ENCODE data around the gene PARVA. TPM values are rescaled to one million over a fixed set of nuclear protein-coding genes. Genes with fewer than 3 reads are reported as not detected.

Gene PARVA
- total RNA-seq, 1 donor from 2014 or later, result 106 TPM

DNA sequence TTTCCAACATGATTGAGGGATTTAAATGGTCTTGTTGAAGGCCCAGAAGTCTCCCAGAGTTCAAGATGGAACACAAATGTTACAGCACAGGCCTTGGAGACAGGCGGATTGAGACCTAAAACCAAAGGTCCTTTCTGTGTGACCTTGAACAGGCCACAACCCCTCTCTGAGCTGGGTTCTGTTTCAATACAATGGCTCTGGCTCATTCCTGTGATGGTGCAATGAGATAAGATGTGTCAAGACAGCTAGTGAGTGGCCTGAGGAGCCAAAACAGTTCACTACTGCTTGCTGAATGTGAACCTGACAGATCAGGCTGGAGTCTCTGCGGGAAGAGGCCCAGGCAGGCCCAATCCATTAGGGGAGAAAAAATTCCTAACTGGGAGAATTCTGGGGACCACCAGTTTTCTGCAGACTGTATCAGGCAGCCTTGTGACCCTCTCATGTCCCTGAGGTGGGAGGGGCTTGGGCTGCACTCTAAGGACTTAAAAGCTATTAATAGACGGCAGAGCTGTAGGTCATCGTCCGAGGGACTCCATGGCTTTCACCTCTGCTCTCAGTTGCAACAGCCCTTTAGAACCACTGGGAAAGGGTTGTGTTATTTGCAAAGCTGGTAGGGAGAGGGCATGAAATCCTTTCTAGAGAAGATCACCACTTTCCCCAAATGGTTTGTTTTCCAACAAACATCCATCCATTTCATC is 170.7 kb downstream of the PARVA start:
- Histone ChIP-seq H3K79me2 (ENCODE audit: insufficient read depth, low read length) (no peaks in the 10 kb centered on the region), H3K36me3 (ENCODE audit: insufficient read depth, low read length) (no peaks in the 10 kb centered on the region), H3K27me3 (ENCODE audit: insufficient read depth, low read length) (no peaks in the 10 kb centered on the region), H3K4me1 (ENCODE audit: insufficient read depth, low read length) (peaks cover 5% of the 10 kb centered on the region), H3K9ac (ENCODE audit: low read length) (no peak overlapping the region), H3K9me3 (ENCODE audit: insufficient read depth, low read depth, low read length) (no peaks in the 10 kb centered on the region), H3K27ac (ENCODE audit: low read depth, low read length) (no peak overlapping the region), H4K20me1 (ENCODE audit: insufficient read depth, low read length) (no peaks in the 10 kb centered on the region), H3K4me2 (ENCODE audit: low read length) (no peak overlapping the region), H2AFZ (ENCODE audit: low read depth, low read length) (no peak overlapping the region), H3K4me3 (ENCODE audit: insufficient read depth, low read depth, low read length) (no peak overlapping the region)
- FAIRE-seq (no peak), DNase-seq (ENCODE audit: low read depth) (no peak)
- H3K9me3 Mint-ChIP-seq (ENCODE audit: unreplicated experiment), result peaks cover 5% of the 10 kb centered on the region
- no peak overlapping the region for H3K27ac Mint-ChIP-seq (ENCODE audit: unreplicated experiment)
- H3K36me3 Mint-ChIP-seq (ENCODE audit: low read depth, unreplicated experiment), result peaks cover 10% of the 10 kb centered on the region
- H3K4me1 Mint-ChIP-seq (ENCODE audit: low read depth, unreplicated experiment), result peaks cover 17% of the 10 kb centered on the region
- TF ChIP-seq CTCF (IDR thresholded peaks at IDR 0.05; ENCODE audit: insufficient read depth, low read depth, low read length), result no peak
- no peak for TF ChIP-seq EZH2 (IDR thresholded peaks at IDR 0.05; ENCODE audit: insufficient read depth, low read length)
- no peak overlapping the region for H3K4me3 Mint-ChIP-seq (ENCODE audit: unreplicated experiment)
- peaks cover 6% of the 10 kb centered on the region for H3K27me3 Mint-ChIP-seq (ENCODE audit: low read depth, unreplicated experiment)

DNA sequence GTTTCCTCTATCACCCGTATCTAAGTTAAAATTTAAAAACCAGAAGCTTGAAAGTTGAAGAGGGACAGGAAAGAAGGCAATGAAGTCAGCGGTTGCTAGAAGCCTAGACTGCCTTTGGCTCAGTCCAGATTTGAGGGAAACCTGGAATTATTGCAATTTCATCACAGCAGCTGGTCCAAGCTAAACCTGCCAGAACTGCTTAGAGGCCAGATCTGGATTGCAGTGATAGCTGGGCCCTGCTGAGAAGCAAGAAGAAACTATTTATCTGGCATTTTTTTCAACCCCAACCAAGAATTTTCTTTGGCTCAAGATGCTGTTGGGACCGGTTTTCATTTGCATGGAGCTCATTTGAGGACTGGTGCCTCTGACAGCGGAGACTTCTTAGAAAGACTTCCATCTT is 175.3 kb downstream of the PARVA start:
- Histone ChIP-seq H3K36me3 (ENCODE audit: insufficient read depth, low read length) (no peaks in the 10 kb centered on the region), H3K4me3 (ENCODE audit: insufficient read depth, low read depth, low read length) (no peak overlapping the region), H3K9ac (ENCODE audit: low read length) (no peak overlapping the region), H3K79me2 (ENCODE audit: insufficient read depth, low read length) (no peaks in the 10 kb centered on the region), H3K27ac (ENCODE audit: low read depth, low read length) (no peak overlapping the region), H3K4me2 (ENCODE audit: low read length) (no peak overlapping the region), H4K20me1 (ENCODE audit: insufficient read depth, low read length) (no peaks in the 10 kb centered on the region), H2AFZ (ENCODE audit: low read depth, low read length) (no peak overlapping the region), H3K9me3 (ENCODE audit: insufficient read depth, low read depth, low read length) (no peaks in the 10 kb centered on the region), H3K4me1 (ENCODE audit: insufficient read depth, low read length) (peaks cover 19% of the 10 kb centered on the region), H3K27me3 (ENCODE audit: insufficient read depth, low read length) (no peaks in the 10 kb centered on the region)
- no peaks in the 10 kb centered on the region for H3K27me3 Mint-ChIP-seq (ENCODE audit: low read depth, unreplicated experiment)
- peaks cover 9% of the 10 kb centered on the region for H3K9me3 Mint-ChIP-seq (ENCODE audit: unreplicated experiment)
- peaks cover 2% of the 10 kb centered on the region for H3K36me3 Mint-ChIP-seq (ENCODE audit: low read depth, unreplicated experiment)
- peaks cover 22% of the 10 kb centered on the region for H3K4me1 Mint-ChIP-seq (ENCODE audit: low read depth, unreplicated experiment)
- no peak for TF ChIP-seq EZH2 (IDR thresholded peaks at IDR 0.05; ENCODE audit: insufficient read depth, low read length)
- TF ChIP-seq CTCF (IDR thresholded peaks at IDR 0.05; ENCODE audit: insufficient read depth, low read depth, low read length), result no peak
- FAIRE-seq (peak; percentile 29), DNase-seq (ENCODE audit: low read depth) (peak; percentile 96)
- H3K4me3 Mint-ChIP-seq (ENCODE audit: unreplicated experiment), result no peak overlapping the region
- H3K27ac Mint-ChIP-seq (ENCODE audit: unreplicated experiment), result no peak overlapping the region

DNA sequence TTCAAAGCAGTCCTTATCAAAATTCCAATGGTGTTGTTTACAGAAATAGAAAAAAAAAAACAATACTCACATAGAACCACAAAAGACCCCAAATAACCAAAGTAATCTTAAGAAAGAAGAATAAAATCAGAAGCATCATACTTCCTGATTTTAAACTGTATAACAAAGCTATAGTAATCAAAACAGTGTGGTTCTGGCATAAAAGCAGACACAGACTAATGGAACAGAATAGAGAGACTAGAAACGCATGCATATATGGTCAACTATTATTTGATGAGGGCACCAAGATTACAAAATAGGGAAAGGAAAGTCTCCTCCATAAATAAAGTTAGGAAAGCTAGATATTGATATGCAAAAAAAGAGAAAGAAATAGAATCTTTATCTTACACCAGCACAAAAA is 176.8 kb downstream of the PARVA start:
- no peaks in the 10 kb centered on the region for H3K36me3 Mint-ChIP-seq (ENCODE audit: low read depth, unreplicated experiment)
- no peak overlapping the region for H3K4me3 Mint-ChIP-seq (ENCODE audit: unreplicated experiment)
- Histone ChIP-seq H2AFZ (ENCODE audit: low read depth, low read length) (no peak overlapping the region), H3K27me3 (ENCODE audit: insufficient read depth, low read length) (no peaks in the 10 kb centered on the region), H3K79me2 (ENCODE audit: insufficient read depth, low read length) (no peaks in the 10 kb centered on the region), H3K27ac (ENCODE audit: low read depth, low read length) (no peak overlapping the region), H3K4me2 (ENCODE audit: low read length) (no peak overlapping the region), H3K36me3 (ENCODE audit: insufficient read depth, low read length) (no peaks in the 10 kb centered on the region), H3K4me3 (ENCODE audit: insufficient read depth, low read depth, low read length) (no peak overlapping the region), H4K20me1 (ENCODE audit: insufficient read depth, low read length) (no peaks in the 10 kb centered on the region), H3K9me3 (ENCODE audit: insufficient read depth, low read depth, low read length) (no peaks in the 10 kb centered on the region), H3K9ac (ENCODE audit: low read length) (no peak overlapping the region), H3K4me1 (ENCODE audit: insufficient read depth, low read length) (peaks cover 19% of the 10 kb centered on the region)
- H3K27me3 Mint-ChIP-seq (ENCODE audit: low read depth, unreplicated experiment), result no peaks in the 10 kb centered on the region
- no peak for DNase-seq (ENCODE audit: low read depth)
- no peak for TF ChIP-seq EZH2 (IDR thresholded peaks at IDR 0.05; ENCODE audit: insufficient read depth, low read length)
- no peak for TF ChIP-seq CTCF (IDR thresholded peaks at IDR 0.05; ENCODE audit: insufficient read depth, low read depth, low read length)
- peaks cover 19% of the 10 kb centered on the region for H3K4me1 Mint-ChIP-seq (ENCODE audit: low read depth, unreplicated experiment)
- FAIRE-seq, result no peak
- H3K9me3 Mint-ChIP-seq (ENCODE audit: unreplicated experiment), result peaks cover 9% of the 10 kb centered on the region
- no peak overlapping the region for H3K27ac Mint-ChIP-seq (ENCODE audit: unreplicated experiment)

All from astrocyte (in vitro differentiated cells and primary cell).